GM18867 (cell line): ENCODE results near the gene IGSF6.
A peak's percentile ranks its signal among the peaks of the same experiment; 100 is the strongest.
"Not testable (repeated sequence)": the region's sequence is repeated elsewhere in the genome, so short reads cannot be mapped to it uniquely, and the experiment has no call there.

Experiments used
- ATAC-seq: cut with Tn5 transposase; IDR thresholded peaks from one replicate; pipeline ENCODE4 v1.9.1; 2021; ENCODE audit warnings: mild to moderate bottlenecking, moderate library complexity; ENCODE audit not compliant: unreplicated experiment

IGSF6 gene

DNA sequence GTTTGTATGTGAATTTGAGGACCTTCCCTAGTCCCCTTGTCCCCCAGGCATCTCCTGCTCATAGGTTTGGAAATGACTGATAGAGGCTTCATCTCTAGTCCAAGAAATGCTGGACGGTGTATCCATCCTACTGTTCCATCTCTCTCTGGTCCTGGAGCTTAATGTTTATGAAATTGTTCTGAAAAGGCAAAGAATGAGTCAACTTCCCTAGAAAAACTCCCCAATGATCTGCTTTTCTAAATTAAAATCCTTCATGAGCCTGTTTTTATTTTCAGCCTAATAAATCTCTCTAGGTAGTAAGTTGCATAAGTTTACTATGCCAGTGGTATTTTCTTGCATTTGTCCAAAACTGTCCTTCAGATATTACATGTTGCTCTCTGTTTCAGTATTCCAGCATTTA is 2.1 kb upstream of the IGSF6 start:
- ATAC-seq = no peak

DNA sequence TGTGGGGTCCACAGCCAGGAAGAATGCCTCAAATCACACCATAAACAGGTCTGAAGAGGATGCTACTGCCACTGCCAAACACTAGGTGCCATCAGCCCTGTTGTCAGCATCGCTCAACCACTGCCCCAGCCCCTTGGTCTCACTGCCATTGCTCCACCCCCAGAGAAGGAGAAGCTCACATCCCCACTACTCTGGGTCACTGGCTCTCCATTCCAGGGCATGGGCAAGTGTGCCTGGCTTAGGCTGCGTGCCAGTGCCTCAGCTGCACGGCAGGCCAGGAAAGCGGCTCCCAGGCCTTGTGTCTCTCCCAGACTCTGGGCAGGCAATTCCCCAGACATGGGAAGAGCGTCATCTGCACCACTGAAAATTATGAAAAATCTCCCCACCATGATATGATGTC is 1.2 kb upstream of the IGSF6 start:
- ATAC-seq = no peak

DNA sequence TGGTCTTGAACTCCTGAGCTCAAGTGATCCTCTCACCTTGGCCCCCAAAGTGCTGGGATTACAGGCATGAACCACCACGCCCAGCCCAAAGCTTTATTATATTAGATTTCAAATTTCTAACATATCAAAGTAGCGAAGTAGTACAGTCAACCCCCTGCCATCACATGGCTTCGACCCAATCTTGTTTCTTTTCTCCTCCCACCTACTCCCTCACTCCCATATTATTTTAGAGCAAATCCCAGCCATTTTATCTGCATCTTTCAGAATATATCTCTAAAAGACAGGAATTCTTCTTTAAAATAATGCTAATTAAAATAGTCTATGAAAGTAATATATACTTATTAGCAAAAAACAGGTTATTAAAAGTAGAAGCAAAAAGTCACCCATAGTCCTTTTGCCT is 893 bp downstream of the IGSF6 start:
- no peak for ATAC-seq

DNA sequence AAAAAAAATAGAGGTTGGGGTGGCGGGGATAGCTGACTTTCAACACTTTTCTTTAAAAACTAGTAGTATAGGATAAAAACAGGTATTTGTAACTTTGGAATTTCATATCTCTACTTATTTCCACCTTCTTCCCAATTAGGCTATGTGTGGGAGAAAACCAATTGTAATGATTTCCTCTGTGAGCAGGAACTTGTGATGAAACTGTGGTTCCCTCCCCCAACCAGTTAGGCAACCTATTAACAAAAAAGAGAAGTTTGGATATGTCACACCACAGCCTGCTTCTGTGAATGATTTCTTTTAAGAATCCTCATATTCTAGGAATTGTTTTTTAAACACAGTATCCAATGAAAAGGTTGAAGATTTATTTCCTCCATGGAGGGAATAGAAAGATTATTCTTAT is 1.9 kb downstream of the IGSF6 start:
- ATAC-seq = no peak

DNA sequence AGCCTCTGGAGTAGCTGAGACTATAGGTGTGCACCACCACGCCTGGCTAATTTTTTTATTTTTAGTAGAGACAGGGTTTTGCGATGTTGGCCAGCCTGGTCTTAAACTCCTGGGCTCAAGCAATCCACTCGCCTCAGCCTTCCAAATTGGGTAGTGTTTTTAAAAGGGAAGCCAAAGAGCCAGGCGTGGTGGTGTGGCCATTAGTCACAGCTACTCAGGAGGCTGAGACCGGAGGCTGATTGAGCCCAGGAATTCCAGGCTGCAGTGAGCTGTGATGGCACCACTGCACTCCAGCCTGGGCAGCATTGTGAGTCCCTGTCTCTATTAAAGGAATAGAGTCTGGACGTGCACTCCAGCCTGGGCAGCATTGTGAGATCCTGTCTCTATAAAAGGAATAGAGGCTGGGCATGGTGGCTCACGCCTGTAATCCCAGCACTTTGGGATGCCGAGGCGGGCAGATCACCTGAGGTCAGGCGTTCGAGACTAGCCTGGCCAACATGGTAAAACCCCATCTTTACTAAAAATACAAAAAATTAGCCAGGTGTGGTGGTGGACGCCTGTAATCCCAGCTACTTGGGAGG is 2.5 kb downstream of the IGSF6 start:
- ATAC-seq = not testable (repeated sequence)

DNA sequence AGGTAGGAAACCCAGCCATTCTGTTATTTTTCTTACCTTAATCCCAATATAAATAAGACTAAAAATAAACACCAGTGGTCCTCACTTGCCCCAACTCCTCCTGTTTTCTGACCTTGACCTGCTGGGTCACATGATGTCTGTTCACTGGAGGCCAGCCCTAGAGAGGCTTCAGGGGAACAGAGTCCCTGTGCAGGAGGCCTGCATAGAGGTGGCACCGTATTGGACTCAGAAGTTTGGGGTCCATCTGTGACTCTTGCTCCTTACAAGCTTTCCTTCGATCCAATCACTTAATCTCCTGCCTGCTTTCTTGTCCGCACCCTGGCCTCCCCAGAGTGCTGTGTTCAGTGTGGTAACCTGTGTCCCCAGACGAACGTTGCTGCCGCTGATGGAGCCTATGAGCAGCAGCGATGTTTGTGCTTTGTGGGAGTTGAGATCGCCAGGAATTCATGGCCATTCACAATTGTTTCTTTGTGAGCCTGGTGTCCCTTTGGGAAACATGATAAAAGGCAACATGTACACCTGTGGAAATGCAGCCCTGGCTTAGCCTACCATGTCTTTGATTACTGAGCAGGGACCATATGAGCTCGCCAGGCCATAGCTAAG is 4.7 kb downstream of the IGSF6 start:
- ATAC-seq = peak; percentile 15

- peak; percentile 87 for ATAC-seq
Observed at GRCh38 chr16:21646721-21647561, 5.5 kb downstream of the IGSF6 start.

DNA sequence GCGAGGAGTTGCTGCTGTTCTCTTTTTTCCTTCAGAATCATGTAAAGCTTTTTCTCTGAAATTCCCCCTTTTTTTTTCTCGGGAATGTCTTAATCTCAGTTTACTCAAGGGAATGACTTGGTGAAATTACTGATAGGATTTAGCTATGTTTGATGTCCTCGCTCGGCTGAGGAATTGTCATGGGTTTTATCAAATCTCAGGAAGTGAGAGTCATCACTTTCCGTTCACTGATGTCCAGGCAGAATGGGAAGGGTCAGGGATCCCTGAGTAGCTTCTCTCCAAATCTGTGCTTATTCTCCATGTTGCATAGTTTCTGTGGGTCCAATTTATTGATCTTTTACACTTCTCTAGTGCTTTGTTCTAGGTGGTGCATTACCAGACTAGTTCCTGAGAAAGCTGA is 6.3 kb downstream of the IGSF6 start:
- ATAC-seq = no peak

- ATAC-seq = peak; percentile 36
Observed at GRCh38 chr16:21645261-21645721, 7.1 kb downstream of the IGSF6 start.

DNA sequence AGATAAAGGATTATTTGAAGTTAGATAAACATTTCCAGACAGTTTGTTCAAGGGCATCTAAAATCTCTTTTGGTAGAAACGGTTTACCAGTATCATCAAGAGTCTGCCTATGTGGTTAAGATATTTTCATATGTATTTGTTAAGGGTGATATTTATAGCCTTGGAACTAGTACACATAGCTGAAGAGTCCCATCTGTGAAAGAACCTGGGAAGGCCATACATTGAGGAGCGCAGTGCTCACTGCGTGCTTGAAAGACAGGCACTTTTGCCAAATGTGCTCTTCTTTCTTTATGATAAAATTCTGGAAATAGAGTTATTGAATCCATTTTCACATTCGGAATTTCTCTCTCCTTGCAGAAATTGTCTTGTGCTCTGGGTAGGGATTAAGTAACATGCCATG is 7.7 kb downstream of the IGSF6 start:
- ATAC-seq = no peak

- ATAC-seq = no peak
Observed at GRCh38 chr16:21643785-21644184, 8.6 kb downstream of the IGSF6 start.

DNA sequence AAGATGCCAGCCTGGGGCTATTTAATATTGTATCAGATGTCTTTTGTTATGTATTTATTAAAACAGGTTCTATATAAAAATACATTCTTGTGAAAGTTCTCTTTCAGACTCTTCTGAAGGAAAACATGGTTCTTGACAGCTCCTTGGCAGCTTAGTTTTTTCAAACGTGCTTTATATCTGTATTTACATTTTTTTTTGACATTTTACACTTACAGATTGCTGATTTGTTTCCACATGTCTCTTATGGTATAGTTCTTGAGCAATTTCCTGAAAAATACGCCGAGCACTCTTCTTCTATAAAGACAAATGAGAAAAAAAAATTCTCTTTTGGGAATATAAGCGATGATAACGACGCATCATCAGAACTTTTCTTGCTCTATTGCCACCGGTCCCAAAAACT is 9.5 kb downstream of the IGSF6 start:
- no peak for ATAC-seq

GRCh38 chr16:21641916-21642315 is 10.5 kb downstream of the IGSF6 start:
- no peak for ATAC-seq

GRCh38 chr16:21639493-21639892 is 12.9 kb downstream of the IGSF6 start:
- ATAC-seq = no peak

DNA sequence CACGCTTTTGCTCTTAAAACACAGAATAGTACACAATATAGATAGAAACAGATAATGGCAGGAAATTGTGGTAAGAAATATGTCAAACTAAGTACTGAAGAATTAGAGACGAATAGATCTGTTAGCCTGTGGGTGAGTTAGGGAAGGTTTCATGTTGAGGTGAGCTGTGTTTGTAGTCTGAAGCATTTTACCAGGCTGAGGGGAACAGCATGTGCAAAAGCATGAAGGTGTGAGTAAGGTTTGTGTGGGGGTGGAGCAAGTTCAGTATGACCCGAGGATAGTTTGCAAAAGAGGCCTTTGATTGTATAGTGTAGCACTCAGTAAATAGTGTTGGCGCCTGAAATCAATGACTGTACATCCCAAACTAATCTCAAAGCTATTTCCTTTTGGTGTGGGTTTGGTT is 13.8 kb downstream of the IGSF6 start:
- no peak for ATAC-seq

DNA sequence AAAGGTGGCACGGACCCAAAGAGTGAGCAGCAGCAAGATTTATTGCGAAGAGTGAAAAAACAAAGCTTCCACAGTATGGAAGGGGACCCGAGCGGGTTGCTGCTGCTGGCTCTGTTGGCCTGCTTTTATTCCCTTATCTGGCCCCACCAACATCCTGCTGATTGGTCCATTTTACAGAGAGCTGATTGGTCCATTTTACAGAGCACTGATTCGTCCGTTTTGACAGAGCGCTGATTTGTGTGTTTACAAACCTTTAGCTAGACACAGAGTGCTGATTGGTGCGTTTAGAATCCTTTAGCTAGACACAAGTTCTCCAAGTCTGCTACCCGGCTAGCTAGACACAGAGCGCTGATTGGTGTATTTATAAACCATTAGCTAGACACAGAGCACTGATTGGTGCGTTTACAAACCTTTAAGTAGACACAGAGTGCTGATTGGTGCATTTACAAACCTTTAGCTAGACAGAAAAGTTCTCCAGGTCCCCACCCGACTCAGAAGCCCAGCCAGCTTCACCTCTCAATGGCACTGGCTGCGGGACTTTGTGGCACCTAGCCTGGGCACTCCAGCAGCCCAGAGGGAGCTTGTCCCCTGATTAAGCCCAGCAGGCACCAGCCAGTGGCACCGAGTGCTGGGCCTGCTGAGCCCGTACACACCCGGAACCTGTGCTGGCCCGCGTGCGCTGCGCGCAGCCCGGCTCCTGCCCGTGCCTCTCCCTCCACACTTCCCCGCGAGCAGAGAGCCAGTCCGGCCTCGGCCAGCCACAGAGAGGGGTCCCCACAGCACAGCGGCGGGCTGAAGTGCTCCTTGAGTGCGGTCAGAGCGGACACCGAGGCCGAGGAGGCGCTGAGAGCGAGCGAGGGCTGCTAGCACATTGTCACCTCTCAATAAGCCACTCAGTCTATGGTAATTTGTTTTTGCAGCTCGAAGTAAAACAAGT is 15.1 kb downstream of the IGSF6 start:
- no peak for ATAC-seq

GRCh38 chr16:21635694-21636093 is 16.7 kb downstream of the IGSF6 start:
- not testable (repeated sequence) for ATAC-seq

- no peak for ATAC-seq
Observed at GRCh38 chr16:21634216-21634615, 18.2 kb downstream of the IGSF6 start.

DNA sequence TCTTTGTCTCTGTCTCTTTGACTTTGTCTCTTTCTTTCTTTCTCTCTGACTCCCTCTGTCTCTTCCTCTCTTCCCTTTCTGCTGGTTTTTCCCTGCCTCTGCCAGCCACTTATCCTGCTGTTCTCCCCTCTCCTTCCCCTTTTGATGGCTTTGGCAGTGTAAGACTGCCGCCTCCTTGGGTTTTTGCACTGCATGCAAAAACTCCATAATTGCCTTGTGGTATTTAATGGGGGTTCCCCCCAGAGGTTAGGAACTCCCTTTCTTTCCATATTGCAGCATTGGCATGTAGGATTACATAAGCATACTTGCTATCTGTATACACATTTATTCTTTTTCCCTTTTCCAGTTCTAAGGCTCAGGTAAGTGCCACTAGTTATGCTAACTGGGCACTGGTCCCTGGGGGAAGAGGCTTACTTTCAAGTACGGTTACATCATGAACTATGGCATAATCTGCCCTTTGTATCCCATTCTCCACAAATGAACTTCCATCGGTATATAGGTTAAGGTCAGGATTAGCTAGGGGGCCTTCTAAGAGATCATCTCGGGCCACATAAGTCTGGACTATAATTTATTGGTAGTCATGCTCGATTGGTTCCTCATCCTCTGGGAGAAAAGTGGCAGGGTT is 20.3 kb downstream of the IGSF6 start:
- not testable (repeated sequence) for ATAC-seq

DNA sequence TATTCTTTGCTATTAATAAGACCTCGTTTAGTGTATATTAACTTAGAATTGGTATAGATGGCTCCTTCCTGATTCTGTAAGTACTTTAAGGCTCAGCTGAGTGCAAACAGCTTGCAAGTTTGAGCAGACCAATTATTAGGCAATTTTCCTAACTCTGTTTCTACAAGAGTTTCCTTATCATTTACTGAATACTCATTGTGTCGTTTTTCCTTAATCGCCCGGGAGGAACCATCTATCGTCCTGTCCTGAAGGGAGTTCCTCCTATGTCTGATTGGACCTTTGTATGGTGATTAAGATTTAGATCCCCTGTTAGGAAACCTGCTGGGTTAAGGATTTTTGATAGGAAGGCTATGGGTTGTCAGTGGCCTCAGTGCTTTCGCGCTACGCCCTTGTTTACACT is 21.0 kb downstream of the IGSF6 start:
- ATAC-seq = not testable (repeated sequence)

DNA sequence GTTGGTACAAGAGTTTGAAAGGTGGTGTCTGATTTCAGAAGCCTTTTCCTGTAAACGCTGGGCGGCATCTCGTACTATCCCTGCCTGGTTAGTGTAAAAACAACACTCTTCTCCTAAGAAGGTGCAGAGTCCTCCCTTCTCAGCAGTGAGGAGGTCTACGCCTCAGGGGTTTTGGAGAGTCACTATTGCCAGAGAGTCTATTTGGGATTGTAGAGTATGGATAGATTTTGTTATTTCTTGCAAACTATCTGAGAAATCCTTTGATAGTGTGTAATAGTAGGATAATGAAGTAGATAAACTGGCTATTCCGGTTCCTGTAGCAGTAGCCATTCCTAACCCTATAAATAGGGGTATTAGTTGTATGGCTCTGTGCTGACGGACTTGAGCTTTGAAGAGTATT is 21.5 kb downstream of the IGSF6 start:
- not testable (repeated sequence) for ATAC-seq
